ENCODE measurements around the gene AP4M1.

GRCh38 chr7:100157069-100157333 is 55.6 kb downstream of the AP4M1 start:
- TF ChIP-seq CTCF (IDR thresholded peaks at IDR 0.05; ENCODE audit: low read length) (no peak), EZH2phosphoT487 (IDR thresholded peaks at IDR 0.05; ENCODE audit: low read length) (no peak), EZH2 (optimal IDR thresholded peaks at IDR 0.05; ENCODE audit: low read depth, low read length) (no peak)

Data from MM.1S (cell line).